HCT116 (cell line): ENCODE measurements around the gene ZFX. TPM values are rescaled to one million over a fixed set of nuclear protein-coding genes. Genes with fewer than 3 reads are reported as not detected.

Experiments used
- ATAC-seq: fragments of 200-7000 bp; cut with Tn5 transposase; 2 replicates; pipeline ENCODE4 v1.9.1; 2020; ENCODE audit warnings: mild to moderate bottlenecking, moderate library complexity
- BruUV-seq: library from RNA; stranded (reverse); fragments of 400-500 nt; replicated peaks from 2 replicates; lab custom pipeline; 2021; lab: Mats Ljungman, UMichigan
- CTCF ChIA-PET: fragments of 300-600 bp; sonication (Branson Sonifier 250); formaldehyde crosslinking; loops from one replicate; lab custom pipeline; 2021; ENCODE audit warnings: antibody characterized with exemption; lab: Charles Lee
- POLR2A ChIA-PET: fragments of 300-600, 350-600 bp; sonication (Branson Sonifier 250); formaldehyde crosslinking; loops from one replicate; lab custom pipeline; 2021; ENCODE audit warnings: antibody characterized with exemption; lab: Charles Lee
- RAD21 ChIA-PET, 2 experiments: fragments of 300-600 bp; sonication (Branson Sonifier 250); formaldehyde crosslinking; loops; one replicate each; lab custom pipeline; 2023; ENCODE audit warnings: low total read pairs in 2 of 2; ENCODE audit not compliant: uncharacterized antibody in 2 of 2, unreplicated experiment in 2 of 2, low non-redundant PET in 1 of 2; lab: Charles Lee
- DNase-seq: peaks from one replicate; pipeline ENCODE4 v3.0.0-alpha.2; 2010; ENCODE audit warnings: low read depth, low spot score
- H2AFZ ChIP-seq: fragments of 200-600 bp; shearing (Covaris generic), sonication (generic); 2 replicates; pipeline ENCODE4 v1.6.1; 2017; ENCODE audit warnings: low read depth, mixed run types, mixed read lengths, antibody characterized with exemption, low read length; ENCODE audit not compliant: poor library complexity, severe bottlenecking
- H3K27ac ChIP-seq: 2 replicates; pipeline ENCODE4 v1.5.1; 2012; ENCODE audit warnings: low read depth, low read length
- H3K27me3 ChIP-seq: fragments of 200-600 bp; sonication (generic); 2 replicates; pipeline ENCODE4 v1.6.1; 2016; ENCODE audit warnings: mixed run types, low read length, mixed read lengths; ENCODE audit not compliant: insufficient read depth
- H3K36me3 ChIP-seq, 2 experiments: fragments of 200-500 bp in 1 of 2; fragments of 200-600 bp in 1 of 2; sonication (Bioruptor generic) in 1 of 2; sonication (generic) in 1 of 2; 2 replicates each; pipeline versions ENCODE4 v1.5.1 to v1.6.1; 2014 to 2016; ENCODE audit warnings: low read length in 2 of 2, inconsistent platforms in 1 of 2, mixed read lengths in 1 of 2, mixed run types in 1 of 2; ENCODE audit not compliant: insufficient read depth in 2 of 2, control insufficient read depth in 1 of 2
- H3K4me1 ChIP-seq, 2 experiments: fragments of 200-600 bp in 1 of 2; sonication (generic) in 1 of 2; 2 replicates each; pipeline versions ENCODE4 v1.5.1 to v1.6.1; 2012 to 2017; ENCODE audit warnings: low read length in 2 of 2, inconsistent platforms in 1 of 2, mild to moderate bottlenecking in 1 of 2, mixed read lengths in 1 of 2, mixed run types in 1 of 2, moderate library complexity in 1 of 2; ENCODE audit not compliant: insufficient read depth in 2 of 2, control insufficient read depth in 1 of 2
- H3K4me2 ChIP-seq: fragments of 200-600 bp; sonication (generic); 2 replicates; pipeline ENCODE4 v1.6.1; 2017; ENCODE audit warnings: mixed run types, low read length, mixed read lengths
- H3K4me3 ChIP-seq, 2 experiments: fragments of 200-600 bp in 1 of 2; sonication (generic) in 1 of 2; replicated peaks in 1 of 2; 2 replicates each; pipeline ENCODE4 v1.5.1; 2011 to 2016; ENCODE audit warnings: low read length in 2 of 2, control low read depth in 1 of 2, low read depth in 1 of 2, mild to moderate bottlenecking in 1 of 2, mixed read lengths in 1 of 2, mixed run types in 1 of 2
- H3K79me2 ChIP-seq: fragments of 200-600 bp; sonication (generic); 2 replicates; pipeline ENCODE4 v1.6.1; 2017; ENCODE audit warnings: mild to moderate bottlenecking, mixed run types, low read length, moderate library complexity, mixed read lengths; ENCODE audit not compliant: insufficient read depth
- H3K9ac ChIP-seq: fragments of 200-600 bp; sonication (generic); 2 replicates; pipeline ENCODE4 v1.6.1; 2016; ENCODE audit warnings: low read length, mixed read lengths
- H3K9me2 ChIP-seq: fragments of 200-600 bp; sonication (generic), shearing (Covaris generic); 2 replicates; pipeline ENCODE4 v1.6.1; 2017; ENCODE audit warnings: mixed run types, mild to moderate bottlenecking, moderate library complexity; ENCODE audit not compliant: insufficient read depth
- H3K9me3 ChIP-seq, 2 experiments: fragments of 200-500 bp in 1 of 2; fragments of 200-600 bp in 1 of 2; sonication (Bioruptor generic) in 1 of 2; sonication (generic) in 1 of 2; 2 replicates each; pipeline ENCODE4 v1.6.1; 2014 to 2017; ENCODE audit warnings: low read length in 2 of 2, mixed read lengths in 2 of 2, inconsistent platforms in 1 of 2, low read depth in 1 of 2, mild to moderate bottlenecking in 1 of 2, mixed run types in 1 of 2, moderate library complexity in 1 of 2; ENCODE audit not compliant: control insufficient read depth in 1 of 2, insufficient read depth in 1 of 2
- H4K20me1 ChIP-seq: fragments of 200-600 bp; sonication (generic), shearing (Covaris generic); 2 replicates; pipeline ENCODE4 v1.6.1; 2017; ENCODE audit warnings: mixed run types, mild to moderate bottlenecking, moderate library complexity; ENCODE audit not compliant: insufficient read depth
- CEBPB ChIP-seq: IDR thresholded peaks from 2 replicates; pipeline ENCODE4 v1.6.1; 2012; ENCODE audit warnings: low read depth
- EZH2 ChIP-seq: fragments of 200-600 bp; sonication (generic); IDR thresholded peaks from 2 replicates; pipeline ENCODE4 v1.6.1; 2017; ENCODE audit warnings: antibody characterized with exemption, mixed run types
- EZH2phosphoT487 ChIP-seq: fragments of 200-600 bp; IDR thresholded peaks from 2 replicates; pipeline ENCODE4 v1.6.1; 2018; ENCODE audit warnings: antibody characterized with exemption, borderline replicate concordance
- FOSL1 ChIP-seq: IDR thresholded peaks from 2 replicates; pipeline ENCODE4 v1.6.1; 2012; ENCODE audit warnings: low read depth
- JUND ChIP-seq: IDR thresholded peaks from 2 replicates; pipeline ENCODE4 v1.6.1; 2012
- POLR2AphosphoS5 ChIP-seq: IDR thresholded peaks from 2 replicates; pipeline ENCODE4 v1.6.1; 2011; ENCODE audit warnings: mild to moderate bottlenecking, low read depth, low read length, moderate library complexity
- SIN3A ChIP-seq: IDR thresholded peaks from 2 replicates; pipeline ENCODE4 v1.6.1; 2012; ENCODE audit warnings: low read depth
- SP1 ChIP-seq: IDR thresholded peaks from 2 replicates; pipeline ENCODE4 v1.6.1; 2012; ENCODE audit warnings: low read depth
- SRF ChIP-seq: IDR thresholded peaks from 2 replicates; pipeline ENCODE4 v1.6.1; 2012; ENCODE audit warnings: low read depth
- TCF7L2 ChIP-seq: IDR thresholded peaks from 2 replicates; pipeline ENCODE4 v1.7.0; 2011; ENCODE audit warnings: borderline replicate concordance, inconsistent platforms; ENCODE audit not compliant: insufficient read depth, insufficient read length; ENCODE audit errors: extremely low read depth
- YY1 ChIP-seq: IDR thresholded peaks from 2 replicates; pipeline ENCODE4 v1.6.1; 2011; ENCODE audit warnings: low read length, low read depth, moderate library complexity, mild to moderate bottlenecking; ENCODE audit not compliant: insufficient replicate concordance; ENCODE audit errors: extremely low read depth
- ZNF274 ChIP-seq: fragments of 200-500 bp; sonication (Bioruptor generic); IDR thresholded peaks from 2 replicates; pipeline ENCODE4 v1.6.1; 2014; ENCODE audit warnings: mild to moderate bottlenecking, low read depth, low read length, inconsistent platforms
- intact Hi-C: fragments of 100-400 bp; cut with micrococcal nuclease; formaldehyde crosslinking; loops from 2 replicates; pipeline ENCODE4 v1.10.0; 2022
- total RNA-seq: library from RNA; stranded (reverse); gene quantifications from one replicate; pipeline ENCODE4 v1.2.1, GENCODE V29; 2021; ENCODE audit not compliant: unreplicated experiment
- TF ChIP-seq, protein P1 (sequence below): IDR thresholded peaks from 2 replicates; pipeline ENCODE4 v1.6.1; 2012
- TF ChIP-seq, protein P2 (sequence below): IDR thresholded peaks from 2 replicates; pipeline ENCODE4 v1.6.1; 2011; ENCODE audit warnings: mild to moderate bottlenecking, low read length, moderate library complexity; ENCODE audit not compliant: insufficient replicate concordance; ENCODE audit errors: extremely low read depth
- TF ChIP-seq, protein P3 (sequence below), 3 experiments: fragments of 200-600 bp in 1 of 3; sonication (generic) in 1 of 3; IDR thresholded peaks in 2 of 3; conservative IDR thresholded peaks in 1 of 3; 2 replicates each; pipeline ENCODE4 v1.5.1; 2012 to 2017; ENCODE audit warnings: low read depth in 2 of 3, low read length in 2 of 3, antibody characterized with exemption in 1 of 3, borderline replicate concordance in 1 of 3, control low read depth in 1 of 3, mild to moderate bottlenecking in 1 of 3, mixed read lengths in 1 of 3, mixed run types in 1 of 3, moderate library complexity in 1 of 3; ENCODE audit not compliant: insufficient read depth in 1 of 3
- TF ChIP-seq, protein P4 (sequence below): IDR thresholded peaks from 2 replicates; pipeline ENCODE4 v1.6.1; 2012
- TF ChIP-seq, protein P5 (sequence below): IDR thresholded peaks from 2 replicates; pipeline ENCODE4 v1.6.1; 2012; ENCODE audit warnings: low read depth

Gene ZFX
- total RNA-seq, 1 experiment from 2014 or later = 28.1 TPM

DNA sequence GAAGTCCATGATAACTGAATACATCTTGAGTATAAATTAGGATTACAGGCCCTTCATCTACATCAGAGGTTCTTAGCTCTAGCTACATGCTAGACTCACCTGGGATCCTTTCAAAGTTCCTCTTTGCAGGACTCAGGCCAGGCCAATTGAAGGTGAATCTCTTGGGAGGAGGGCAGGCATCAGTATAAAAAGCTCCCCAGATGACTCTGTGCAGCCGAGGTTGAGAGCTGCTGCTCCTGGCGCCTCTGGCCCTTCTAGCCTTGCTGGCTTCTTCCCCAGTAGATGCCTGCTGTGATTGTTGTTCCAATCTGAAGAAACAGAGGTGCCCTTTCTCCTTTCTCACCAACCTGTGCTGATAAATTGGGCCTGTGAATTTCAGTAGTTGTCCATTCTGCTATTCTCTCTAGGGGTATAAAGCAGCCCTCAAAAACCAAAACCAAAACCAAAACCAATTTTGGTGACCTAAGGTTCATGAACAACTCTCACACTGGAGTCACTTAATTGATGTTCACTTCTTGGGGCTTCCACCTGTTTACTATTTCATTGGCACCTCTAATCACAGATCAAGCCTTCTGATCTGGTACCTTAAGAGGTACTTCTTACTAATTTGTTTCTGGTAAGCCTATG is 85.7 kb downstream of the ZFX start:
- TF ChIP-seq TCF7L2 (no peak), EZH2 (no peak), SIN3A (no peak), EZH2phosphoT487 (no peak), SRF (no peak), POLR2AphosphoS5 (no peak), CEBPB (no peak), JUND (no peak), FOSL1 (no peak), YY1 (no peak), SP1 (no peak), ZNF274 (no peak)
- TF ChIP-seq, protein P1, sequence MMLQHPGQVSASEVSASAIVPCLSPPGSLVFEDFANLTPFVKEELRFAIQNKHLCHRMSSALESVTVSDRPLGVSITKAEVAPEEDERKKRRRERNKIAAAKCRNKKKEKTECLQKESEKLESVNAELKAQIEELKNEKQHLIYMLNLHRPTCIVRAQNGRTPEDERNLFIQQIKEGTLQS = no peak
- TF ChIP-seq, protein P2, sequence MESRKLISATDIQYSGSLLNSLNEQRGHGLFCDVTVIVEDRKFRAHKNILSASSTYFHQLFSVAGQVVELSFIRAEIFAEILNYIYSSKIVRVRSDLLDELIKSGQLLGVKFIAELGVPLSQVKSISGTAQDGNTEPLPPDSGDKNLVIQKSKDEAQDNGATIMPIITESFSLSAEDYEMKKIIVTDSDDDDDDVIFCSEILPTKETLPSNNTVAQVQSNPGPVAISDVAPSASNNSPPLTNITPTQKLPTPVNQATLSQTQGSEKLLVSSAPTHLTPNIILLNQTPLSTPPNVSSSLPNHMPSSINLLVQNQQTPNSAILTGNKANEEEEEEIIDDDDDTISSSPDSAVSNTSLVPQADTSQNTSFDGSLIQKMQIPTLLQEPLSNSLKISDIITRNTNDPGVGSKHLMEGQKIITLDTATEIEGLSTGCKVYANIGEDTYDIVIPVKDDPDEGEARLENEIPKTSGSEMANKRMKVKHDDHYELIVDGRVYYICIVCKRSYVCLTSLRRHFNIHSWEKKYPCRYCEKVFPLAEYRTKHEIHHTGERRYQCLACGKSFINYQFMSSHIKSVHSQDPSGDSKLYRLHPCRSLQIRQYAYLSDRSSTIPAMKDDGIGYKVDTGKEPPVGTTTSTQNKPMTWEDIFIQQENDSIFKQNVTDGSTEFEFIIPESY = no peak
- TF ChIP-seq, protein P3, sequence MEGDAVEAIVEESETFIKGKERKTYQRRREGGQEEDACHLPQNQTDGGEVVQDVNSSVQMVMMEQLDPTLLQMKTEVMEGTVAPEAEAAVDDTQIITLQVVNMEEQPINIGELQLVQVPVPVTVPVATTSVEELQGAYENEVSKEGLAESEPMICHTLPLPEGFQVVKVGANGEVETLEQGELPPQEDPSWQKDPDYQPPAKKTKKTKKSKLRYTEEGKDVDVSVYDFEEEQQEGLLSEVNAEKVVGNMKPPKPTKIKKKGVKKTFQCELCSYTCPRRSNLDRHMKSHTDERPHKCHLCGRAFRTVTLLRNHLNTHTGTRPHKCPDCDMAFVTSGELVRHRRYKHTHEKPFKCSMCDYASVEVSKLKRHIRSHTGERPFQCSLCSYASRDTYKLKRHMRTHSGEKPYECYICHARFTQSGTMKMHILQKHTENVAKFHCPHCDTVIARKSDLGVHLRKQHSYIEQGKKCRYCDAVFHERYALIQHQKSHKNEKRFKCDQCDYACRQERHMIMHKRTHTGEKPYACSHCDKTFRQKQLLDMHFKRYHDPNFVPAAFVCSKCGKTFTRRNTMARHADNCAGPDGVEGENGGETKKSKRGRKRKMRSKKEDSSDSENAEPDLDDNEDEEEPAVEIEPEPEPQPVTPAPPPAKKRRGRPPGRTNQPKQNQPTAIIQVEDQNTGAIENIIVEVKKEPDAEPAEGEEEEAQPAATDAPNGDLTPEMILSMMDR (IDR thresholded peaks at IDR 0.05 in 2 of 3, conservative IDR thresholded peaks at IDR 0.05 in 1 of 3; ENCODE audit: borderline replicate concordance in 1 of 3, insufficient read depth in 1 of 3, low read depth in 2 of 3, low read length in 2 of 3) = no peak
- TF ChIP-seq, protein P4, sequence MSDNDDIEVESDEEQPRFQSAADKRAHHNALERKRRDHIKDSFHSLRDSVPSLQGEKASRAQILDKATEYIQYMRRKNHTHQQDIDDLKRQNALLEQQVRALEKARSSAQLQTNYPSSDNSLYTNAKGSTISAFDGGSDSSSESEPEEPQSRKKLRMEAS = no peak
- TF ChIP-seq, protein P5, sequence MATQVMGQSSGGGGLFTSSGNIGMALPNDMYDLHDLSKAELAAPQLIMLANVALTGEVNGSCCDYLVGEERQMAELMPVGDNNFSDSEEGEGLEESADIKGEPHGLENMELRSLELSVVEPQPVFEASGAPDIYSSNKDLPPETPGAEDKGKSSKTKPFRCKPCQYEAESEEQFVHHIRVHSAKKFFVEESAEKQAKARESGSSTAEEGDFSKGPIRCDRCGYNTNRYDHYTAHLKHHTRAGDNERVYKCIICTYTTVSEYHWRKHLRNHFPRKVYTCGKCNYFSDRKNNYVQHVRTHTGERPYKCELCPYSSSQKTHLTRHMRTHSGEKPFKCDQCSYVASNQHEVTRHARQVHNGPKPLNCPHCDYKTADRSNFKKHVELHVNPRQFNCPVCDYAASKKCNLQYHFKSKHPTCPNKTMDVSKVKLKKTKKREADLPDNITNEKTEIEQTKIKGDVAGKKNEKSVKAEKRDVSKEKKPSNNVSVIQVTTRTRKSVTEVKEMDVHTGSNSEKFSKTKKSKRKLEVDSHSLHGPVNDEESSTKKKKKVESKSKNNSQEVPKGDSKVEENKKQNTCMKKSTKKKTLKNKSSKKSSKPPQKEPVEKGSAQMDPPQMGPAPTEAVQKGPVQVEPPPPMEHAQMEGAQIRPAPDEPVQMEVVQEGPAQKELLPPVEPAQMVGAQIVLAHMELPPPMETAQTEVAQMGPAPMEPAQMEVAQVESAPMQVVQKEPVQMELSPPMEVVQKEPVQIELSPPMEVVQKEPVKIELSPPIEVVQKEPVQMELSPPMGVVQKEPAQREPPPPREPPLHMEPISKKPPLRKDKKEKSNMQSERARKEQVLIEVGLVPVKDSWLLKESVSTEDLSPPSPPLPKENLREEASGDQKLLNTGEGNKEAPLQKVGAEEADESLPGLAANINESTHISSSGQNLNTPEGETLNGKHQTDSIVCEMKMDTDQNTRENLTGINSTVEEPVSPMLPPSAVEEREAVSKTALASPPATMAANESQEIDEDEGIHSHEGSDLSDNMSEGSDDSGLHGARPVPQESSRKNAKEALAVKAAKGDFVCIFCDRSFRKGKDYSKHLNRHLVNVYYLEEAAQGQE = no peak
- Histone ChIP-seq H3K4me2 (no peak overlapping the region), H3K27ac (no peak overlapping the region), H3K4me3 (no peak overlapping the region), H3K9me2 (no peaks in the 10 kb centered on the region), H3K4me1 (peaks cover 5 to 8% of the 10 kb centered on the region in 2 experiments; a peak in 2 of 4 replicates), H4K20me1 (no peaks in the 10 kb centered on the region), H3K79me2 (no peaks in the 10 kb centered on the region), H3K9ac (no peak overlapping the region), H3K36me3 (no peaks in the 10 kb centered on the region), H3K9me3 (no peaks in the 10 kb centered on the region), H2AFZ (no peak overlapping the region), H3K27me3 (no peaks in the 10 kb centered on the region)
- ATAC-seq = no peak
- ChIA-PET RAD21 (no interaction called here), CTCF (no interaction called here), POLR2A (no interaction called here)
- BruUV-seq = no TSS peak
- DNase-seq = no peak
- intact Hi-C loops = no loop called here
